ENCODE data around the gene GDAP1L1. TPM values are rescaled to one million over a fixed set of nuclear protein-coding genes. Genes with fewer than 3 reads are reported as not detected.

The GDAP1L1 gene
- total and polyA plus RNA-seq, 2 donors (not counting 3 experiments of a cell fraction or from before 2014, with no cell fraction given): not detected

DNA sequence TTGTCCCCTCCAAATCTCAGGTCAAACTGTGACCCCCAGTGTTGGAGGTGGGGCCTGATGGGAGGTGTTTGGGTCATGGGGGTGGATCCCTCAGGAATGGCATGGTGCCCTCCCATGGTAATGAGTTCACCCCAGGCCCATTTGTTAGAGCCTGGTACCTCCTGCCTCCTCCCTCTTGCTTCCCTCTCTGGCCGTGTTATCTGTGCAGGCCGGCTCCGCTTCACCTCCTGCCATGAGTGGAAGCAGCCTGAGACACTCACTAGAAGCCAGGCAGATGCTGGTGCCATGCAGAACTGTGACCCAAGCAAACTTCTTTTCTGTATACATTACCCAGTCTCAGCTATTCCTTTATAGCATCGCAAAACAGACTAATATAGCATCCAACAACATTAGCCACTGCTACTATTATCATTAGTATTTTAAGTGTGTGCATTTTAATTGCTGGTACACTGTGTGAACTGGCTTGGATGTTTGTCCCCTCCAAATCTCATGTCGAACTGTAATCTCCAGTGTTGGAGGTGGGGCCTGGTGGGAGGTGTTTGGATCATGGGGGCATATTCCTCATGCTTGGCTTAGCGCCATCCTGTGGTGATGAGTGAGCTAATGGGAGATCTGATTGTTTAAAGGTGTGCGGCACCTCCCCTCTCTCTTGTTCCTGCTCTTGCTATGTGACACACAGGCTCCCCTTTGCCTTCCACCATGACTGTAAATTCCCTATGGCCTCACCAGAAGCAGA lies 24.3 kb upstream of the GDAP1L1 start:
- H3K9me1 ChIP-seq (replicated peaks; ENCODE audit: control insufficient read depth, extremely low read depth, insufficient read depth, low read length): no peaks in the 10 kb centered on the region
- no peak overlapping the region for H3K4me2 ChIP-seq (ENCODE audit: insufficient read depth, low read length)
- no peaks in the 10 kb centered on the region for H4K20me1 ChIP-seq (replicated peaks; ENCODE audit: control insufficient read depth, extremely low read depth, insufficient read depth, low read length)
- H3K4me3 ChIP-seq (replicated peaks in 1 of 3; ENCODE audit: insufficient read depth in 1 of 3, low read depth in 1 of 3, low read length in 3 of 3): no peak overlapping the region
- ChIA-PET POLR2A (no interaction called here), CTCF (no interaction called here)
- no peaks in the 10 kb centered on the region for H3K9me3 ChIP-seq (replicated peaks; ENCODE audit: control insufficient read depth, insufficient read depth, low read length)
- H2AFZ ChIP-seq (ENCODE audit: low read depth, low read length): no peak overlapping the region
- intact Hi-C loops (cut with micrococcal nuclease): no loop called here
- dilution Hi-C loops (cut with MboI; ENCODE audit: extremely low pct_ligation_motif_present, low sequenced_read_pairs): no loop called here
- no TSS peak for BruUV-seq (replicated peaks)
- no peak for DNase-seq (ENCODE audit: low read depth, low spot score)
- FAIRE-seq: no peak
- no peaks in the 10 kb centered on the region for H3K27me3 ChIP-seq (ENCODE audit: control insufficient read depth in 2 of 2, insufficient read depth in 2 of 2, low read length in 2 of 2)
- no peaks in the 10 kb centered on the region for H3K79me2 ChIP-seq (ENCODE audit: control insufficient read depth, insufficient read depth, low read length)
- TF ChIP-seq JUN (IDR thresholded peaks at IDR 0.05; ENCODE audit: borderline replicate concordance, insufficient read depth, insufficient read length, low read depth) (no peak), POLR2A (IDR thresholded peaks at IDR 0.05; ENCODE audit: low read depth, low read length) (no peak), POLR2AphosphoS5 (IDR thresholded peaks at IDR 0.05; ENCODE audit: insufficient read depth, low read depth, low read length) (no peak), EZH2 (IDR thresholded peaks at IDR 0.05; ENCODE audit: borderline replicate concordance, low read depth, low read length, severe bottlenecking) (no peak), GATA2 (IDR thresholded peaks at IDR 0.05; ENCODE audit: insufficient read depth, insufficient read length, low read depth, low read length) (no peak), MYC (IDR thresholded peaks at IDR 0.05; ENCODE audit: low read depth, low read length) (no peak), FOS (IDR thresholded peaks at IDR 0.05; ENCODE audit: borderline replicate concordance, insufficient read depth, low read length) (no peak)
- TF ChIP-seq, protein P1, sequence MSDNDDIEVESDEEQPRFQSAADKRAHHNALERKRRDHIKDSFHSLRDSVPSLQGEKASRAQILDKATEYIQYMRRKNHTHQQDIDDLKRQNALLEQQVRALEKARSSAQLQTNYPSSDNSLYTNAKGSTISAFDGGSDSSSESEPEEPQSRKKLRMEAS (IDR thresholded peaks at IDR 0.05; ENCODE audit: insufficient read depth, insufficient read length): no peak
- TF ChIP-seq, protein P2, sequence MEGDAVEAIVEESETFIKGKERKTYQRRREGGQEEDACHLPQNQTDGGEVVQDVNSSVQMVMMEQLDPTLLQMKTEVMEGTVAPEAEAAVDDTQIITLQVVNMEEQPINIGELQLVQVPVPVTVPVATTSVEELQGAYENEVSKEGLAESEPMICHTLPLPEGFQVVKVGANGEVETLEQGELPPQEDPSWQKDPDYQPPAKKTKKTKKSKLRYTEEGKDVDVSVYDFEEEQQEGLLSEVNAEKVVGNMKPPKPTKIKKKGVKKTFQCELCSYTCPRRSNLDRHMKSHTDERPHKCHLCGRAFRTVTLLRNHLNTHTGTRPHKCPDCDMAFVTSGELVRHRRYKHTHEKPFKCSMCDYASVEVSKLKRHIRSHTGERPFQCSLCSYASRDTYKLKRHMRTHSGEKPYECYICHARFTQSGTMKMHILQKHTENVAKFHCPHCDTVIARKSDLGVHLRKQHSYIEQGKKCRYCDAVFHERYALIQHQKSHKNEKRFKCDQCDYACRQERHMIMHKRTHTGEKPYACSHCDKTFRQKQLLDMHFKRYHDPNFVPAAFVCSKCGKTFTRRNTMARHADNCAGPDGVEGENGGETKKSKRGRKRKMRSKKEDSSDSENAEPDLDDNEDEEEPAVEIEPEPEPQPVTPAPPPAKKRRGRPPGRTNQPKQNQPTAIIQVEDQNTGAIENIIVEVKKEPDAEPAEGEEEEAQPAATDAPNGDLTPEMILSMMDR (IDR thresholded peaks at IDR 0.05; ENCODE audit: extremely low read depth in 1 of 2, insufficient read depth in 1 of 2, low read depth in 1 of 2, low read length in 2 of 2): no peak
- H3K36me3 ChIP-seq (ENCODE audit: control insufficient read depth in 2 of 2, extremely low read depth in 1 of 2, insufficient read depth in 2 of 2, low read length in 2 of 2): no peaks in the 10 kb centered on the region
- no peak overlapping the region for H3K27ac ChIP-seq (ENCODE audit: insufficient read depth, low read depth, low read length)
- H3K9ac ChIP-seq (replicated peaks; ENCODE audit: extremely low read depth, insufficient read depth, low read length): no peak overlapping the region
- H3K4me1 ChIP-seq (ENCODE audit: control insufficient read depth, extremely low read depth, insufficient read depth, low read length): no peaks in the 10 kb centered on the region
